GM11168 (cell line): ENCODE data around the gene TRABD.

Source experiments
- in situ Hi-C: fragments of 300-500 bp; cut with MboI; formaldehyde crosslinking; loops from one replicate; pipeline ENCODE4 v1.12.0; 2022; ENCODE audit warnings: low sequenced_read_pairs; ENCODE audit not compliant: unreplicated experiment

Gene TRABD

GRCh38 chr22:50184902-50185374 is 775 bp upstream of the TRABD start:
- in situ Hi-C loops, result no loop called here

DNA sequence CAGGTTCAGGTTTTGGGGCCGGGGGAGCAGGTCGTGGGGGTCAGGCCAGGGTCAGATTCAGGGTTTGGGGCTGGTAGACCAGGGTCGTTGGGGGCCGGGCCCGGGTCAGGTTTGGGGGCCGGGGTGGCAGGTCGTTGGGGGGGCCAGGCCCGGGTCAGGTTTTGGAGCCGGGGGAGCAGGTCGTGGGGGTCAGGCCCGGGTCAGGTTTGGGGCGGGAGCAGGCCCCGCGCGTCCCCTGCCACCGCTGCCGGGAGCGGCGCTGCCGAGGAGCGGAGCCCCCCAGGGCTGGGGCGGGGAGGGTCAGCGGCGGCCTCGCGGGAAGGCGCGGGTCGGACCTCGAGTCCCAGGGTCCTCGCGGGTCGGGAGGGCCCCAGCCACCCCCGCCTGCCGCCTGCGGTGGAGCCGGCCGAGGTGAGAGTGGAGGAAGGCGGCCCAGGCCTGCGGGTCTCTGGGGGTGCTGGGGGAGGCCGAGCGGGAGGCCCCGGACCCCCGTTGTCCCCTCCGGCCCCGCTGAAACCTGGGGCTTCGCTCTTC is 535 bp downstream of the TRABD start:
- in situ Hi-C loops, result no loop called here

DNA sequence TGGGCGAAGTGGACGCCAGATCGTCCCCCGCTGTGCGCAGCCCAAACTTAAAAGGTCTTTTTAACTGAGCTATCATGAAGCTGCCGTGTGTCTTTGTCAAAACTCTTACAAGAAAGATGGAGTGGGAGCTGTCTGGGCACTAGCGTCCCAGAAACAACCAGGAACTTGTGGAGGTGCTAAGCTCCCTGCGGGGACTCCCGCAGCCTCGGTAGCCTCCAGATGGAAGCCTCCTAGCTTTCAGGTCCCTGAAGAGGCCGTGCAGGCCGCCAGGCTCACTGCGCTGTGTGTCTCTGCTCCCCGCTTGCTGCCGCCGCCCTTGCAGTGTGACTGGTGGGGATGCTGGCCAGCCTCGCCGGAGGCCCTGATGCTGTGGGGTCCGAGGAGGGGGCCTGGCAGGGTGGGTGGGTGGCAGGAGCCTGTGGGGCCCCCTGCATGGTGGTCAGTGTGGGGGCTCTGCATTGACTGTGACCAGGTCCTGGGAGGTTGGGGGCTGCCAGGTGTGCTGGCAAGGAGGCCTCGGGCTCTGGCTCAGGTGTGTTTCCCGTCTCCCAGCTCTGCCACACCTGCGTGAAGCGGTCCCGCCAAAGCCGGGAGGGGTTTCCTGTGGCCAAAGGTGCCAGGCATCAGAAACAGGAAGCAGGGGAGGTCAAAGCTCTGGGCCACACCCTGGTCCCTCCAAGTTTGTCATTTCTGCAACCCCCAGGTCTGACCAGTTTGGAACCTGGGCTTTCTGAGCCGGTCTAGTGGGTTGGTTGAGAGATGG is 1.2 kb downstream of the TRABD start:
- in situ Hi-C loops, result no loop called here

DNA sequence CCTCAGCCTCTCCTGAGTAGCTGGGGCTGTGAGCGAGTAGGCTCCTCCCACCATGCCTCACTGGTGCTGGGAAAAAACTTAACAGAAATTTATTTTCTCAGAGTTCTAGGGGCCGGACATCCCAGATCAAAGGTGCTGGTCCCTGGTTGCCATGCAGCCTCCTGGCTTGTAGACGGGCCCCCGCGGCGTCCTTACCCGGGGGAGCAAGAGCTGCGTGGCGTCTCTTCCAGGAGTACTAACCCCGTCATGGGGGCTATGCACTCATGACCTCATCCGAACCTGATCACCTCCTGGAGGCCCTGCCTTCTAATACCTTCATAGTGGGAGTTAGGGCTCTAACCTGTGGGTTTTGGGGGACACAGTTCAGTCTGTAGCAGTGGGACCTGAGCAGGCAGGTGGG is 2.6 kb downstream of the TRABD start:
- in situ Hi-C loops, result no loop called here

DNA sequence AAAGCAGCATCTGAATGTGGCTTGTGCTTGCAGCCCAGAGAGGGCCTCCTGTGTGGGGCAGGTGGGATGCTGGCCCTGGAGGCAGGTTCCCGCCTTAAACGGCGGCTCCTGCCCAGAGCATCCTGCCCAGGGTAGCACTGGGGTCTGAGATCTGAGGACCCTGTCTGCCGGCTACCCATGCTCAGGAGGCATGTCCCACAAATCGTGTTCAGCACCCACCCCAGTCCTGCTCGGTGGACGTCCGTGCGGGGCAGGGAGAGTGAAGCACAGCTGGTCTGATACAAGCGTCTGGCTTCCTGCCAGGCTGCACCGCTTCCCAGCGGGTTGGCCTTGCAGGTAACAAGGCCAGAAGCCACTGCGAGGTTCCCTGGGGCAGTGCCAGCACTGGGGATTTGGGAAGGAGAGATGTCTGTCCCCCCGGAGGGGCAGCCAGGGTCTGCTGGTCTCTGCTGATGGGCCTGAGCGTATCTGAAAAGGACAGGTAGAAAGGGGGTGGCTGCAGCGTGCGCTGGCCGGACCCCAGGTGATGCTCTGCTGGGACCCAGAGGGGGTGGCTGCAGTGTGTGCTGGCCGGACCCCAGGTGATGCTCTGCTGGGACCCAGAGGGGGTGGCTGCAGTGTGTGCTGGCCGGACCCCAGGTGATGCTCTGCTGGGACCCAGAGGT is 3.6 kb downstream of the TRABD start:
- in situ Hi-C loops, result no loop called here

DNA sequence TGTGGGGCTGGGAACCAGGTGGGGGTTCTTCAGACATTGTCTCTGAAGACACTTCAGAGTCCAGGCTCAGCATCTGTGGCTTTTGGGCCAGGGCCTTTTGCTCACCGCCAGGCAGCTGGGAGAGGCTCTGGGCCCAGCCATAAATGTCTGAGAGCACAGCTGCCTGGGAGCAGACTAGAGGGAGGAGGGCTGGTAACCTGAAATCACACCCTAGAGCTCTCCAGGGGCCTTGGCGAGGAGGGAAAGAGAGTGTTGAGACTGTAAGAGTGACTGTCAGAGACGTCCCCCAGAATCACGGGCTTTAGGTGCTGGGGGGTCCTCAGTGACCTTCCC is 4.1 kb downstream of the TRABD start:
- in situ Hi-C loops, result no loop called here

- in situ Hi-C loops, result no loop called here
Measured at GRCh38 chr22:50190182-50190940, 4.6 kb downstream of the TRABD start.

DNA sequence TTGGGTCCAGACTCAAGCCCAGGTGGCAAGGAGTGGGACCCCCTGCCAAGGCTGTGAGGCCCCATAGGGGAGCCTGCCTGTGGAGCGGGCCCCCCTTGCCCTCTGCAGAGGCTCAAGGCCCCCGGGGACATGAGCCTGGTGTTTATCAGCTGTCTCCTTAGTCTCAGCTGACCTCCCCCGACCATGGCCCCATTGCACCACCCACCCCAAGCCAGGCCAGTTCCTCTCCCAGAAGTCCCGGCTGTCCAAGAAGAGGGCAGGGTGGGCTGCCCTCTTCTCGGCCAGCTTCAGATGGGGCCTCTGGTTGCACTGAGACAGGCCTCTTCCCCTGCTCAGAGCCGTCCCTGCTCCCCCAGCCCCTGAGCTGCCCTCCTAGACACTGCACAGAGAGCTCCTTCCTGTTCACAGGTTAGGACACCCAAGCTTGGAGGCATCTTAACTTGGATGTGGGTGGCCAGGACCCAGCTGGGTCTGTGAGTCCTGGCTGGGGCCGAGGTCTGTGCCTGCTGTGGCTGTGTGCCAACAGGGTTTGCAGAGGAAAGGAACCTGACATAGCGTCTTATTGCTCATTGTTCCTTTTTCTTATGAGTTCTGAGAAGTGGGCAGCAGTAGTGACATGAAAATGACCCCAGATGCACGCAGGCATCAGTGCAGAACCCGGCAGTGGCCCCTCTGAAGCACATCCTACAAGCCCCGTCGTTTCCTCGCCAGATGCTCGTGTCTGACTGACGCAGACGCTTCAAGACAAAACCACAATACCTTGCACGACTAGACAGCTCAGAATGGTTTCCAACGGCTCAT is 5.4 kb downstream of the TRABD start:
- in situ Hi-C loops, result no loop called here

GRCh38 chr22:50192436-50193204 is 6.9 kb downstream of the TRABD start:
- in situ Hi-C loops, result no loop called here

- in situ Hi-C loops, result no loop called here
Measured at GRCh38 chr22:50193621-50194020, 7.9 kb downstream of the TRABD start.

GRCh38 chr22:50194037-50194805 is 8.5 kb downstream of the TRABD start:
- in situ Hi-C loops, result no loop called here

GRCh38 chr22:50196256-50196655 is 10.5 kb downstream of the TRABD start:
- in situ Hi-C loops, result no loop called here

GRCh38 chr22:50197000-50197800 is 11.5 kb downstream of the TRABD start:
- in situ Hi-C loops, result no loop called here

GRCh38 chr22:50197856-50198623 is 12.3 kb downstream of the TRABD start:
- in situ Hi-C loops, result no loop called here

- in situ Hi-C loops, result no loop called here
Measured at GRCh38 chr22:50198624-50199017, 12.9 kb downstream of the TRABD start.

DNA sequence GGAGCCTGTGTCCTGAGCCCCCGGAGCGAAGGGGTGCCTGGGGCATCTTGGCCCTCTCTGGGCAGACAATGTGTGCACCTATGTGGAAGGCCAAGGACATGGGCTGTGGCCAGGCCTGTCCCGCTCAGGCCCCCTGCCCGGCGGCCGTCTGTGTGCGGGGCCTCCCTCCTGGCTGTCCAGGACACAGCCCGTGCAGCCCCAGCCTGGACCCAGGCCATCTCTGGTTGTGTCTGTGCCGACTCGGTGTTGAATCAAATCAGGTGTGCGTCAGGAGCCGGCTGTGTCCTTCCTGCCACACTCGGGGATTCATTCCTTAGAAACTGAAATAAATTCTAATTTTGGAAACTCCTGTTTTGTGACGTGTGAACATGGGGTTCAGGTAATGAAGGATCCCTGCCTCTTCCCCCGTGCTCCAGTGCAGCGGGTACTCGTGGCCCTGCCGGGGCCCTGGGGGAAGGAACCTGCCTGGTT is 13.6 kb downstream of the TRABD start:
- in situ Hi-C loops, result no loop called here

- in situ Hi-C loops, result no loop called here
Measured at GRCh38 chr22:50199829-50200460, 14.2 kb downstream of the TRABD start.
